ENCODE results near the gene MBD3L4.

DNA sequence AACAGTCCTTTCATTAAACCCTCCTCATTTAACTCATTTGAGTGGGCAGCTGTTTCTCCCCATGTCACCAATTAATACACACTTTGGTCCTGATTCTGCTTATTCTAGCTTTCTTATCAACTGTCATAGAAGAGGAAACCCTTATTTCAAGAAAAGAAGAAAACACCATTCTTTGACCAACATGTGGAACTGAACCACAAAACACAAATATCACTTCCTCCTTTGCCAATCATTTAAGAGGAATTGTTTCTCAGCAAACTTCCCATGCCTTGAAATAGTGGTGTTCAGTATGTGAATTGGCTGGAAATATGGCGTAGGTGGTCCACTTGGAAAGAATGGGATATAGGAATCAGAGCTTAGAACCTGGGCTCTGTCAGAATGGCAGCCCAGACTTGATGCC lies 39.2 kb downstream of the MBD3L4 start:
- TF ChIP-seq, protein P1, sequence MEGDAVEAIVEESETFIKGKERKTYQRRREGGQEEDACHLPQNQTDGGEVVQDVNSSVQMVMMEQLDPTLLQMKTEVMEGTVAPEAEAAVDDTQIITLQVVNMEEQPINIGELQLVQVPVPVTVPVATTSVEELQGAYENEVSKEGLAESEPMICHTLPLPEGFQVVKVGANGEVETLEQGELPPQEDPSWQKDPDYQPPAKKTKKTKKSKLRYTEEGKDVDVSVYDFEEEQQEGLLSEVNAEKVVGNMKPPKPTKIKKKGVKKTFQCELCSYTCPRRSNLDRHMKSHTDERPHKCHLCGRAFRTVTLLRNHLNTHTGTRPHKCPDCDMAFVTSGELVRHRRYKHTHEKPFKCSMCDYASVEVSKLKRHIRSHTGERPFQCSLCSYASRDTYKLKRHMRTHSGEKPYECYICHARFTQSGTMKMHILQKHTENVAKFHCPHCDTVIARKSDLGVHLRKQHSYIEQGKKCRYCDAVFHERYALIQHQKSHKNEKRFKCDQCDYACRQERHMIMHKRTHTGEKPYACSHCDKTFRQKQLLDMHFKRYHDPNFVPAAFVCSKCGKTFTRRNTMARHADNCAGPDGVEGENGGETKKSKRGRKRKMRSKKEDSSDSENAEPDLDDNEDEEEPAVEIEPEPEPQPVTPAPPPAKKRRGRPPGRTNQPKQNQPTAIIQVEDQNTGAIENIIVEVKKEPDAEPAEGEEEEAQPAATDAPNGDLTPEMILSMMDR (conservative IDR thresholded peaks at IDR 0.05 in 1 of 2, IDR thresholded peaks at IDR 0.05 in 1 of 2; ENCODE audit: low read depth in 1 of 2, low read length in 2 of 2) = no peak
- no peak for TF ChIP-seq EZH2 (IDR thresholded peaks at IDR 0.05; ENCODE audit: low read length, missing control alignments)

Measured in fibroblast of lung (primary cell).